Glutamatergic neuron (in vitro differentiated cells): ENCODE results near the gene CSNK2B. TPM values are rescaled to one million over a fixed set of nuclear protein-coding genes. Genes with fewer than 3 reads are reported as not detected.

Experiments used
- DNase-seq: peaks from one replicate; pipeline ENCODE4 v3.0.0; 2022
- H3K27ac Mint-ChIP-seq: one replicate; pipeline ENCODE4 v1.8.0; 2020; ENCODE audit warnings: mild to moderate bottlenecking, mixed read lengths, inconsistent platforms; ENCODE audit not compliant: unreplicated experiment
- H3K27me3 Mint-ChIP-seq: one replicate; pipeline ENCODE4 v1.8.0; 2020; ENCODE audit warnings: mild to moderate bottlenecking, moderate library complexity, mixed read lengths, inconsistent platforms; ENCODE audit not compliant: unreplicated experiment
- H3K36me3 Mint-ChIP-seq: one replicate; pipeline ENCODE4 v1.8.0; 2020; ENCODE audit warnings: mild to moderate bottlenecking, mixed read lengths, inconsistent platforms; ENCODE audit not compliant: unreplicated experiment
- H3K4me1 Mint-ChIP-seq: one replicate; pipeline ENCODE4 v1.8.0; 2020; ENCODE audit warnings: mild to moderate bottlenecking, low read depth, mixed read lengths, inconsistent platforms; ENCODE audit not compliant: unreplicated experiment
- H3K4me3 Mint-ChIP-seq: one replicate; pipeline ENCODE4 v1.8.0; 2020; ENCODE audit warnings: mild to moderate bottlenecking, mixed read lengths, inconsistent platforms; ENCODE audit not compliant: unreplicated experiment
- H3K9me3 Mint-ChIP-seq: one replicate; pipeline ENCODE4 v1.8.0; 2020; ENCODE audit warnings: mild to moderate bottlenecking, moderate library complexity, mixed read lengths, inconsistent platforms; ENCODE audit not compliant: unreplicated experiment
- total RNA-seq: library from RNA; stranded (reverse); fragmentation: NEBNext Ultra II Directional; extraction: Animal tissue kit (Norgen Biotek cat#: 25700); gene quantifications from one replicate; pipeline ENCODE4 v1.2.1, GENCODE V29; 2021; ENCODE audit not compliant: unreplicated experiment
- TF ChIP-seq, protein P1 (sequence below): fragments of 200-600 bp; sonication (generic); IDR thresholded peaks from one replicate; pipeline ENCODE4 v1.5.0; 2021; ENCODE audit not compliant: partially characterized antibody, unreplicated experiment

Gene CSNK2B
- total RNA-seq, 1 donor from 2014 or later, result 214 TPM

DNA sequence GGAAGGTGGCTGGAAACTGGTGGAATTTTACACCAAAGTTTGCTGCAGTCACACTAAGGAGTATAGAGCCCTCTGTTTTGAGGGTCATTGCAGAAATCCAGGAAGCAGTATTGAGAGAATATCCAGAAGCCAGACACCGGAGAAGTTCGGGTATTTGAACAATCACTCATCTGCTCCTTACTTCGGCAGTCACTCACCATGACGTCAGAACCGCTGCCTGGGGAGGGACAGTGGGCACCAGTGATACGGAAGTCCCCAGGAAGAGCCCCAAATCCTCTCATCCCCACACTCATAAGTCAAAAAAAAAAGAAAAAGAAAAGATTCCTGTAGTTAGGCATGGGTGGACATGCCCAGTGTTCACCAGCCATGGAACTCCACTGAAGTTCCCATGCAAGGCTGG is 11.0 kb downstream of the CSNK2B start:
- H3K9me3 Mint-ChIP-seq, result peaks cover 15% of the 10 kb centered on the region
- DNase-seq, result no peak
- no peak overlapping the region for H3K27ac Mint-ChIP-seq
- H3K4me3 Mint-ChIP-seq, result no peak overlapping the region
- TF ChIP-seq, protein P1, sequence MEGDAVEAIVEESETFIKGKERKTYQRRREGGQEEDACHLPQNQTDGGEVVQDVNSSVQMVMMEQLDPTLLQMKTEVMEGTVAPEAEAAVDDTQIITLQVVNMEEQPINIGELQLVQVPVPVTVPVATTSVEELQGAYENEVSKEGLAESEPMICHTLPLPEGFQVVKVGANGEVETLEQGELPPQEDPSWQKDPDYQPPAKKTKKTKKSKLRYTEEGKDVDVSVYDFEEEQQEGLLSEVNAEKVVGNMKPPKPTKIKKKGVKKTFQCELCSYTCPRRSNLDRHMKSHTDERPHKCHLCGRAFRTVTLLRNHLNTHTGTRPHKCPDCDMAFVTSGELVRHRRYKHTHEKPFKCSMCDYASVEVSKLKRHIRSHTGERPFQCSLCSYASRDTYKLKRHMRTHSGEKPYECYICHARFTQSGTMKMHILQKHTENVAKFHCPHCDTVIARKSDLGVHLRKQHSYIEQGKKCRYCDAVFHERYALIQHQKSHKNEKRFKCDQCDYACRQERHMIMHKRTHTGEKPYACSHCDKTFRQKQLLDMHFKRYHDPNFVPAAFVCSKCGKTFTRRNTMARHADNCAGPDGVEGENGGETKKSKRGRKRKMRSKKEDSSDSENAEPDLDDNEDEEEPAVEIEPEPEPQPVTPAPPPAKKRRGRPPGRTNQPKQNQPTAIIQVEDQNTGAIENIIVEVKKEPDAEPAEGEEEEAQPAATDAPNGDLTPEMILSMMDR, result no peak
- peaks cover 11% of the 10 kb centered on the region for H3K27me3 Mint-ChIP-seq
- H3K36me3 Mint-ChIP-seq, result no peaks in the 10 kb centered on the region
- H3K4me1 Mint-ChIP-seq, result peaks cover 9% of the 10 kb centered on the region

- DNase-seq, result no peak
- peaks cover 15% of the 10 kb centered on the region for H3K9me3 Mint-ChIP-seq
- no peak overlapping the region for H3K4me3 Mint-ChIP-seq
- no peaks in the 10 kb centered on the region for H3K36me3 Mint-ChIP-seq
- peaks cover 12% of the 10 kb centered on the region for H3K27me3 Mint-ChIP-seq
- H3K27ac Mint-ChIP-seq, result peak overlapping the region; percentile 10
- peaks cover 9% of the 10 kb centered on the region for H3K4me1 Mint-ChIP-seq
- TF ChIP-seq, protein P1, result no peak
These were observed 12.1 kb downstream of the CSNK2B start for GRCh38 chr6:31677955-31678354.

GRCh38 chr6:31680226-31681134 is 14.6 kb downstream of the CSNK2B start, which contains the start of gene LY6G5C:
Gene LY6G5C (minus strand): TSS chr6:31681067. CDS start chr6:31680373, 694 bp downstream.
- peaks cover 17% of the 10 kb centered on the region for H3K9me3 Mint-ChIP-seq
- H3K4me1 Mint-ChIP-seq, result peaks cover 12% of the 10 kb centered on the region
- H3K27me3 Mint-ChIP-seq, result peaks cover 12% of the 10 kb centered on the region
- H3K27ac Mint-ChIP-seq, result peak within 1 kb of the TSS; percentile 77
- H3K4me3 Mint-ChIP-seq, result peak within 1 kb of the TSS; percentile 89
- H3K36me3 Mint-ChIP-seq, result no peaks in the 10 kb centered on the region
- TF ChIP-seq, protein P1, result peak; percentile 45
- DNase-seq, result peak; percentile 81

- TF ChIP-seq, protein P1, result no peak
- H3K27me3 Mint-ChIP-seq, result peaks cover 13% of the 10 kb centered on the region
- no peaks in the 10 kb centered on the region for H3K36me3 Mint-ChIP-seq
- H3K27ac Mint-ChIP-seq, result no peak overlapping the region
- peaks cover 19% of the 10 kb centered on the region for H3K9me3 Mint-ChIP-seq
- no peak for DNase-seq
- peak overlapping the region; percentile 89 for H3K4me3 Mint-ChIP-seq
- H3K4me1 Mint-ChIP-seq, result peaks cover 12% of the 10 kb centered on the region
These were observed 15.3 kb downstream of the CSNK2B start for GRCh38 chr6:31681135-31681671.

DNA sequence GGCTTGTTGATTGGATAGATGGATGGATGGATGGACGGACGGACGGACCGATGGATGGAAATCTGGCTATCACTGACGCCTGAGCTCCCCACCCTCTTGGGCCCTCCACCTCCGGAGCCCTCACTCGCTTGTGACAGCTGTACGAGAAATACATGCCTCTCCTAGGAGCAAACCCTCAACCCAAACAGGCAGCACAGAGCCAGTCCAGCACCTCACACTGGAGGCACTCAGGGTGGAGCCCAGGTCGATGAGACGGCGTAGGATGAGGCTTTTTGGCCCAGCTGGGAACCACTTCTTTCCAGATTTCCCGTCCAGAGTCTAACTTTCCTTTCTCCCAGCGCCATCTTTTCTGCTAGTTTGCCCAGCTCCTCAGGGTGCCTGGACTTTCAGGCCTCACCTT is 17.7 kb downstream of the CSNK2B start:
- H3K9me3 Mint-ChIP-seq, result peaks cover 17% of the 10 kb centered on the region
- H3K36me3 Mint-ChIP-seq, result no peaks in the 10 kb centered on the region
- H3K27ac Mint-ChIP-seq, result no peak overlapping the region
- H3K4me1 Mint-ChIP-seq, result peaks cover 12% of the 10 kb centered on the region
- peak overlapping the region; percentile 80 for H3K4me3 Mint-ChIP-seq
- TF ChIP-seq, protein P1, result no peak
- DNase-seq, result no peak
- H3K27me3 Mint-ChIP-seq, result peaks cover 11% of the 10 kb centered on the region
